BE2C (cell line): ENCODE results near the gene JARID2.

ENCODE experiments used
- DNase-seq: peaks from one replicate; pipeline ENCODE4 v3.0.0-alpha.2; 2020
- H3K27me3 ChIP-seq: fragments of 250-450 bp; sonication (Bioruptor Pico); 2 replicates; pipeline ENCODE4 v1.5.1; 2020; ENCODE audit warnings: mild to moderate bottlenecking
- H3K36me3 ChIP-seq: fragments of 250-450 bp; sonication (Bioruptor Pico); 2 replicates; pipeline ENCODE4 v1.5.1; 2020; ENCODE audit warnings: mild to moderate bottlenecking
- H3K4me1 ChIP-seq: fragments of 250-450 bp; sonication (Bioruptor Pico); 2 replicates; pipeline ENCODE4 v1.5.1; 2020
- H3K4me3 ChIP-seq: 2 replicates; pipeline ENCODE4 v1.5.1; 2011; ENCODE audit warnings: low read depth, low read length
- H3K9me3 ChIP-seq: fragments of 250-450 bp; sonication (Bioruptor Pico); 2 replicates; pipeline ENCODE4 v1.5.1; 2020
- CTCF ChIP-seq: IDR thresholded peaks from 2 replicates; pipeline ENCODE4 v1.5.1; 2012; ENCODE audit warnings: mild to moderate bottlenecking, low read depth, low read length

The JARID2 gene

GRCh38 chr6:15530411-15530810 lies 284.5 kb downstream of the JARID2 start:
- no peaks in the 10 kb centered on the region for H3K9me3 ChIP-seq
- no peaks in the 10 kb centered on the region for H3K27me3 ChIP-seq
- H3K4me1 ChIP-seq = no peaks in the 10 kb centered on the region
- H3K36me3 ChIP-seq = no peaks in the 10 kb centered on the region
- no peak for TF ChIP-seq CTCF
- DNase-seq = no peak
- no peak overlapping the region for H3K4me3 ChIP-seq

GRCh38 chr6:15531973-15532372 lies 286.1 kb downstream of the JARID2 start:
- no peak overlapping the region for H3K4me3 ChIP-seq
- no peak for DNase-seq
- H3K36me3 ChIP-seq = no peaks in the 10 kb centered on the region
- no peaks in the 10 kb centered on the region for H3K9me3 ChIP-seq
- H3K27me3 ChIP-seq = no peaks in the 10 kb centered on the region
- no peak for TF ChIP-seq CTCF
- H3K4me1 ChIP-seq = no peaks in the 10 kb centered on the region

GRCh38 chr6:15533379-15534026 lies 287.6 kb downstream of the JARID2 start:
- H3K36me3 ChIP-seq = no peaks in the 10 kb centered on the region
- no peaks in the 10 kb centered on the region for H3K9me3 ChIP-seq
- H3K4me3 ChIP-seq = no peak overlapping the region
- DNase-seq = no peak
- H3K27me3 ChIP-seq = no peaks in the 10 kb centered on the region
- H3K4me1 ChIP-seq = no peaks in the 10 kb centered on the region
- TF ChIP-seq CTCF = no peak

- DNase-seq = no peak
- Histone ChIP-seq H3K4me3 (no peak overlapping the region), H3K4me1 (no peaks in the 10 kb centered on the region), H3K36me3 (no peaks in the 10 kb centered on the region), H3K9me3 (no peaks in the 10 kb centered on the region), H3K27me3 (no peaks in the 10 kb centered on the region)
- no peak for TF ChIP-seq CTCF
Observed at GRCh38 chr6:15534974-15535373, 289.1 kb downstream of the JARID2 start.

GRCh38 chr6:15535495-15536197 lies 289.8 kb downstream of the JARID2 start:
- no peak for TF ChIP-seq CTCF
- Histone ChIP-seq H3K36me3 (no peaks in the 10 kb centered on the region), H3K4me3 (no peak overlapping the region), H3K4me1 (no peaks in the 10 kb centered on the region), H3K27me3 (no peaks in the 10 kb centered on the region), H3K9me3 (no peaks in the 10 kb centered on the region)
- no peak for DNase-seq

GRCh38 chr6:15536198-15536955 lies 290.5 kb downstream of the JARID2 start:
- DNase-seq = no peak
- Histone ChIP-seq H3K4me3 (no peak overlapping the region), H3K9me3 (no peaks in the 10 kb centered on the region), H3K27me3 (no peaks in the 10 kb centered on the region), H3K4me1 (no peaks in the 10 kb centered on the region), H3K36me3 (no peaks in the 10 kb centered on the region)
- TF ChIP-seq CTCF = no peak
